A549 (cell line): Measurements from ENCODE around the gene ASAP2. TPM values are rescaled to one million over a fixed set of nuclear protein-coding genes. Genes with fewer than 3 reads are reported as not detected.

Experiments used
- ATAC-seq, 2 experiments: fragments of 200-7000 bp in 1 of 2; fragments of >200 bp in 1 of 2; cut with Nextera tagmentation in 1 of 2; cut with Tn5 transposase in 1 of 2; 3 replicates each; pipeline versions ENCODE4 v1.8.0 to v1.9.1; 2018 to 2020; ENCODE audit warnings: mild to moderate bottlenecking in 1 of 2, moderate library complexity in 1 of 2
- CTCF ChIA-PET: fragments of 300-600 bp; sonication (Branson Sonifier 250); formaldehyde crosslinking; extraction: SDS; loops from one replicate; lab custom pipeline; 2021; ENCODE audit warnings: antibody characterized with exemption, inconsistent platforms; lab: Yijun Ruan, JAX
- POLR2A ChIA-PET: fragments of 350-600 bp; formaldehyde crosslinking; extraction: SDS; loops from one replicate; lab custom pipeline; 2021; ENCODE audit warnings: antibody characterized with exemption, inconsistent platforms; lab: Yijun Ruan, JAX
- DNase-seq, 2 experiments: peaks; one replicate each; pipeline versions ENCODE4 v3.0.0 to v3.0.0-alpha.2; 2011 to 2016; ENCODE audit warnings: low read depth in 1 of 2, low spot score in 1 of 2
- FAIRE-seq: peaks from 2 replicates; lab custom pipeline; 2011; peaks lifted over from hg19 to GRCh38; lab: Jason Lieb, UNC
- H3K27ac ChIP-seq, 2 experiments: fragments of >200 bp; sonication (Bioruptor Twin); formaldehyde crosslinking; 3 replicates each; pipeline ENCODE4 v1.5.1; 2016 to 2017
- H3K4me1 ChIP-seq: fragments of >200 bp; sonication (Bioruptor Twin); formaldehyde crosslinking; 3 replicates; pipeline ENCODE4 v1.6.1; 2016
- H3K4me2 ChIP-seq: fragments of >200 bp; sonication (Bioruptor Twin); formaldehyde crosslinking; 3 replicates; pipeline ENCODE4 v1.6.1; 2016
- H3K4me3 ChIP-seq: fragments of >200 bp; sonication (Bioruptor Twin); formaldehyde crosslinking; 3 replicates; pipeline ENCODE4 v1.5.1; 2016
- H3K9me3 ChIP-seq: fragments of >200 bp; sonication (Bioruptor Twin); formaldehyde crosslinking; 3 replicates; pipeline ENCODE4 v1.6.1; 2016
- BHLHE40 ChIP-seq: IDR thresholded peaks from 2 replicates; pipeline ENCODE4 v1.6.1; 2012; ENCODE audit warnings: low read depth, low read length, inconsistent platforms
- CBX2 ChIP-seq: fragments of 200-600 bp; sonication (generic); IDR thresholded peaks from 2 replicates; pipeline ENCODE4 v1.6.1; 2016; ENCODE audit warnings: low read depth, mild to moderate bottlenecking, borderline replicate concordance
- CBX8 ChIP-seq: fragments of 200-600 bp; sonication (generic); IDR thresholded peaks from 2 replicates; pipeline ENCODE4 v1.6.1; 2016
- E2F6 ChIP-seq: IDR thresholded peaks from 2 replicates; pipeline ENCODE4 v1.6.1; 2012; ENCODE audit warnings: low read depth, borderline replicate concordance
- EHF ChIP-seq: fragments of 250-450 bp; sonication (Bioruptor Pico); IDR thresholded peaks from 2 replicates; pipeline ENCODE4 v1.5.0; 2020; ENCODE audit warnings: mild to moderate bottlenecking
- EHMT2 ChIP-seq: fragments of 200-600 bp; sonication (generic); IDR thresholded peaks from 2 replicates; pipeline ENCODE4 v1.6.1; 2016; ENCODE audit warnings: antibody characterized with exemption, low read depth, mild to moderate bottlenecking, moderate library complexity
- ELK1 ChIP-seq: fragments of 150-350 bp; IDR thresholded peaks from 2 replicates; pipeline ENCODE4 v1.6.1; 2014; ENCODE audit warnings: low read depth, mild to moderate bottlenecking, low read length
- EP300 ChIP-seq, 2 experiments: fragments of >200 bp; sonication (Bioruptor Twin); formaldehyde crosslinking; IDR thresholded peaks; 2 replicates in 1 of 2; 3 replicates in 1 of 2; pipeline ENCODE4 v1.6.1; 2016 to 2017
- ESRRA ChIP-seq: fragments of 150-350 bp; IDR thresholded peaks from 2 replicates; pipeline ENCODE4 v1.6.1; 2014; ENCODE audit warnings: mild to moderate bottlenecking, low read length, borderline replicate concordance
- FOSB ChIP-seq: fragments of 250-450 bp; sonication (Bioruptor Pico); IDR thresholded peaks from 2 replicates; pipeline ENCODE4 v1.5.0; 2020; ENCODE audit warnings: mild to moderate bottlenecking, moderate library complexity
- FOSL2 ChIP-seq, 2 experiments: fragments of 450-650 bp in 1 of 2; fragments of >200 bp in 1 of 2; sonication (Bioruptor Twin) in 1 of 2; formaldehyde crosslinking; IDR thresholded peaks; 2 replicates each; pipeline versions ENCODE4 v1.5.0 to v1.6.1; 2016 to 2020; ENCODE audit warnings: mild to moderate bottlenecking in 1 of 2, moderate library complexity in 1 of 2
- GATA3 ChIP-seq: IDR thresholded peaks from 2 replicates; pipeline ENCODE4 v1.6.1; 2012; ENCODE audit warnings: borderline replicate concordance
- HDAC2 ChIP-seq: fragments of 200-600 bp; sonication (generic); IDR thresholded peaks from 2 replicates; pipeline ENCODE4 v1.6.1; 2016
- HES2 ChIP-seq: fragments of >200 bp; sonication (Bioruptor Twin); formaldehyde crosslinking; IDR thresholded peaks from 2 replicates; pipeline ENCODE4 v1.6.1; 2016
- HEYL ChIP-seq: fragments of 250-450 bp; sonication (Bioruptor Pico); IDR thresholded peaks from 2 replicates; pipeline ENCODE4 v1.8.0; 2021; ENCODE audit warnings: mild to moderate bottlenecking, moderate library complexity
- HOXB5 ChIP-seq: fragments of 250-450 bp; sonication (Bioruptor Pico); IDR thresholded peaks from 2 replicates; pipeline ENCODE4 v1.5.0; 2020; ENCODE audit warnings: mild to moderate bottlenecking, moderate library complexity
- JUN ChIP-seq, 2 experiments: fragments of >200 bp; sonication (Bioruptor Twin); formaldehyde crosslinking; IDR thresholded peaks; 2 replicates in 1 of 2; 3 replicates in 1 of 2; pipeline ENCODE4 v1.6.1; 2016 to 2017
- KDM1A ChIP-seq: fragments of 200-600 bp; sonication (generic); IDR thresholded peaks from 2 replicates; pipeline ENCODE4 v1.6.1; 2016; ENCODE audit warnings: low read depth, mild to moderate bottlenecking
- MYC ChIP-seq: IDR thresholded peaks from 2 replicates; pipeline ENCODE4 v1.6.1; 2012; ENCODE audit warnings: mild to moderate bottlenecking, inconsistent platforms, low read length, improper control_type of control experiment, borderline replicate concordance
- NFE2L2 ChIP-seq: fragments of 150-350 bp; conservative IDR thresholded peaks from 2 replicates; pipeline ENCODE4 v1.6.1; 2014; ENCODE audit warnings: low read length
- NPAS2 ChIP-seq: fragments of 250-450 bp; sonication (Bioruptor Pico); IDR thresholded peaks from 2 replicates; pipeline ENCODE4 v1.8.0; 2022; ENCODE audit warnings: mild to moderate bottlenecking, moderate library complexity, borderline replicate concordance
- NR3C1 ChIP-seq: fragments of >200 bp; sonication (Bioruptor Twin); formaldehyde crosslinking; IDR thresholded peaks from 3 replicates; pipeline ENCODE4 v1.6.1; 2017
- POLR2A ChIP-seq: IDR thresholded peaks from 2 replicates; pipeline ENCODE4 v1.6.1; 2012; ENCODE audit warnings: mild to moderate bottlenecking, low read length
- RAD21 ChIP-seq, 2 experiments: fragments of >200 bp in 1 of 2; sonication (Bioruptor Twin) in 1 of 2; formaldehyde crosslinking in 1 of 2; IDR thresholded peaks in 1 of 2; conservative IDR thresholded peaks in 1 of 2; 2 replicates in 1 of 2; 3 replicates in 1 of 2; pipeline ENCODE4 v1.6.1; 2012 to 2018; ENCODE audit warnings: inconsistent platforms in 1 of 2
- RARB ChIP-seq: fragments of 250-450 bp; sonication (Bioruptor Pico); IDR thresholded peaks from 2 replicates; pipeline ENCODE4 v1.8.0; 2021; ENCODE audit warnings: mild to moderate bottlenecking, moderate library complexity
- SMC3 ChIP-seq: fragments of >200 bp; sonication (Bioruptor Twin); formaldehyde crosslinking; IDR thresholded peaks from 3 replicates; pipeline ENCODE4 v1.6.1; 2018; ENCODE audit warnings: inconsistent platforms
- SREBF2 ChIP-seq: fragments of 450-650 bp; IDR thresholded peaks from 2 replicates; pipeline ENCODE4 v1.6.1; 2014; ENCODE audit warnings: mild to moderate bottlenecking, moderate library complexity
- TFCP2L1 ChIP-seq: fragments of 250-450 bp; sonication (Bioruptor Pico); IDR thresholded peaks from 2 replicates; pipeline ENCODE4 v1.5.0; 2021; ENCODE audit warnings: mild to moderate bottlenecking
- USF2 ChIP-seq: fragments of 450-650 bp; IDR thresholded peaks from 2 replicates; pipeline ENCODE4 v1.6.1; 2014; ENCODE audit warnings: antibody characterized with exemption
- ZFP36 ChIP-seq: fragments of 450-650 bp; IDR thresholded peaks from 2 replicates; pipeline ENCODE4 v1.6.1; 2014; ENCODE audit warnings: borderline replicate concordance; ENCODE audit not compliant: partially characterized antibody
- ZNF302 ChIP-seq: fragments of 250-450 bp; sonication (Bioruptor Pico); IDR thresholded peaks from 2 replicates; pipeline ENCODE4 v1.9.0; 2021; ENCODE audit warnings: inconsistent platforms, mild to moderate bottlenecking, moderate library complexity
- ZSCAN20 ChIP-seq: fragments of 250-450 bp; sonication (Bioruptor Pico); IDR thresholded peaks from 2 replicates; pipeline ENCODE4 v1.8.0; 2022; ENCODE audit warnings: mild to moderate bottlenecking, moderate library complexity
- WGBS: methylation state at CpG from one replicate; pipeline ENCODE4 v1.1.6; 2017; ENCODE audit errors: missing lambda C conversion rate; 5-methylcytosine and 5-hydroxymethylcytosine counted together
- polyA plus RNA-seq, 4 experiments: library from polyadenylated mRNA; depleted of rRNA in 3 of 4; stranded (reverse); fragments of >200 nt; fragmentation: RNase III in 1 of 4; extraction: RNeasy Plus Mini Kit Qiagen cat#74134 plus additional on column Dnase treatment in 1 of 4; gene quantifications; 2 replicates in 3 of 4; 3 replicates in 1 of 4; pipeline ENCODE4 v1.2.3, GENCODE V29; 2011 to 2017

The ASAP2 gene
- polyA plus RNA-seq, 2 of the 4 experiments (the other 2 are of a cell fraction), result 17.8 to 27.9 TPM

- 80% methylated on average over 7 of the region's 7 CpGs for WGBS
- Histone ChIP-seq H3K4me1 (no peaks in the 10 kb centered on the region), H3K27ac (no peak overlapping the region), H3K9me3 (no peaks in the 10 kb centered on the region), H3K4me2 (no peak overlapping the region), H3K4me3 (no peak overlapping the region)
- peak; percentile 69 to 76; a peak in 3 of 6 replicates for ATAC-seq
- TF ChIP-seq ESRRA (no peak), MYC (no peak), GATA3 (no peak), HOXB5 (CRISPR knock-in tag) (no peak), EHMT2 (no peak), FOSB (CRISPR knock-in tag) (no peak), TFCP2L1 (CRISPR knock-in tag) (no peak)
- CTCF ChIA-PET, result interaction anchor here (0.9 to 1.9 kb wide), 5 partner anchors 18 to 937 kb away, joined by 3 to 6 read pairs (median 4); partner anchors contain the start of gene ASAP2
- no peak for FAIRE-seq
- no peak for DNase-seq
- POLR2A ChIA-PET, result no interaction called here
These were observed 45.9 kb upstream of the ASAP2 start for GRCh38 chr2:9160732-9161131.

GRCh38 chr2:9162841-9163240 lies 43.8 kb upstream of the ASAP2 start:
- Histone ChIP-seq H3K4me1 (no peaks in the 10 kb centered on the region), H3K4me3 (no peak overlapping the region), H3K4me2 (no peak overlapping the region), H3K27ac (no peak overlapping the region), H3K9me3 (no peaks in the 10 kb centered on the region)
- POLR2A ChIA-PET, result no interaction called here
- no peak for DNase-seq
- no peak for TF ChIP-seq E2F6
- TF ChIP-seq HES2, result no peak
- no peak for TF ChIP-seq BHLHE40
- TF ChIP-seq HEYL (CRISPR knock-in tag), result no peak
- no peak for TF ChIP-seq NR3C1
- no peak for TF ChIP-seq RAD21 (conservative IDR thresholded peaks at IDR 0.05 in 1 of 2, IDR thresholded peaks at IDR 0.05 in 1 of 2)
- no peak for TF ChIP-seq HDAC2
- TF ChIP-seq CBX2, result no peak
- no peak for TF ChIP-seq EHMT2
- TF ChIP-seq USF2, result no peak
- no peak for TF ChIP-seq FOSL2 (IDR thresholded peaks at IDR 0.05)
- TF ChIP-seq FOSL2 (CRISPR knock-in tag; IDR thresholded peaks at IDR 0.05), result no peak
- TF ChIP-seq POLR2A, result no peak
- no peak for TF ChIP-seq TFCP2L1 (CRISPR knock-in tag)
- no peak for TF ChIP-seq RARB
- TF ChIP-seq MYC, result no peak
- TF ChIP-seq ZFP36, result no peak
- no peak for TF ChIP-seq EHF
- WGBS, result 80% methylated on average over 11 of the region's 11 CpGs
- no peak for ATAC-seq
- CTCF ChIA-PET, result interaction anchor here (1.3 to 2.2 kb wide), 6 partner anchors 17 to 171 kb away, joined by 3 to 12 read pairs (median 6); partner anchors contain the start of gene ASAP2
- no peak for FAIRE-seq

GRCh38 chr2:9163306-9164111 lies 43.1 kb upstream of the ASAP2 start:
- DNase-seq, result no peak
- no peak for ATAC-seq
- TF ChIP-seq KDM1A (no peak), EHMT2 (no peak), NPAS2 (no peak), E2F6 (no peak), ESRRA (no peak), RARB (no peak), NFE2L2 (no peak), HEYL (CRISPR knock-in tag) (no peak), EP300 (IDR thresholded peaks at IDR 0.05) (no peak), ELK1 (no peak), CBX8 (no peak), ZNF302 (CRISPR knock-in tag) (no peak), SMC3 (no peak), FOSL2 (IDR thresholded peaks at IDR 0.05) (no peak), FOSL2 (CRISPR knock-in tag; IDR thresholded peaks at IDR 0.05) (no peak), JUN (IDR thresholded peaks at IDR 0.05) (no peak), ZSCAN20 (CRISPR knock-in tag) (no peak), SREBF2 (no peak), NR3C1 (no peak)

More at GRCh38 chr2:9163306-9164111, 43.1 kb upstream of the ASAP2 start:
- WGBS, result 75% methylated on average over 8 of the region's 8 CpGs
- no peak for FAIRE-seq
- ChIA-PET CTCF (interaction anchor here (1.1 to 2.2 kb wide), 7 partner anchors 9 to 170 kb away, joined by 3 to 12 read pairs (median 4); partner anchors contain the start of gene ASAP2), POLR2A (no interaction called here)
- Histone ChIP-seq H3K4me3 (no peak overlapping the region), H3K4me1 (no peaks in the 10 kb centered on the region), H3K4me2 (no peak overlapping the region), H3K27ac (no peak overlapping the region), H3K9me3 (no peaks in the 10 kb centered on the region)
